ENCODE results near the gene PDE9A.

PDE9A gene

GRCh38 chr21:42780617-42781016 lies 127.2 kb downstream of the PDE9A start:
- TF ChIP-seq TCF12 (IDR thresholded peaks at IDR 0.05; ENCODE audit: low read depth) (no peak), EP300 (IDR thresholded peaks at IDR 0.05; ENCODE audit: borderline replicate concordance) (no peak), CEBPB (IDR thresholded peaks at IDR 0.05) (no peak), NFIC (IDR thresholded peaks at IDR 0.05) (no peak), RAD21 (IDR thresholded peaks at IDR 0.05; ENCODE audit: low read depth) (no peak), EGR1 (IDR thresholded peaks at IDR 0.05) (no peak), TEAD4 (IDR thresholded peaks at IDR 0.05) (no peak), USF1 (IDR thresholded peaks at IDR 0.05) (no peak), YY1 (IDR thresholded peaks at IDR 0.05; ENCODE audit: low read depth) (no peak)

- TF ChIP-seq FOXM1 (IDR thresholded peaks at IDR 0.05; ENCODE audit: borderline replicate concordance, low read depth) (no peak), TCF12 (IDR thresholded peaks at IDR 0.05; ENCODE audit: low read depth) (no peak), CREB1 (IDR thresholded peaks at IDR 0.05; ENCODE audit: low read depth) (no peak), MAX (IDR thresholded peaks at IDR 0.05) (no peak), RAD21 (IDR thresholded peaks at IDR 0.05; ENCODE audit: low read depth) (no peak), REST (IDR thresholded peaks at IDR 0.05; ENCODE audit: low read depth) (no peak), EP300 (IDR thresholded peaks at IDR 0.05; ENCODE audit: borderline replicate concordance) (no peak), EGR1 (IDR thresholded peaks at IDR 0.05) (no peak), YY1 (IDR thresholded peaks at IDR 0.05; ENCODE audit: low read depth) (no peak), TAF1 (IDR thresholded peaks at IDR 0.05; ENCODE audit: low read depth) (no peak), ZBTB7A (IDR thresholded peaks at IDR 0.05; ENCODE audit: low read depth) (no peak), NFIC (IDR thresholded peaks at IDR 0.05) (no peak), CEBPB (IDR thresholded peaks at IDR 0.05) (no peak), TEAD4 (IDR thresholded peaks at IDR 0.05) (no peak), USF1 (IDR thresholded peaks at IDR 0.05) (no peak)
These were observed 127.9 kb downstream of the PDE9A start for GRCh38 chr21:42781150-42781970.

GRCh38 chr21:42781971-42782722 lies 128.7 kb downstream of the PDE9A start:
- TF ChIP-seq RAD21 (IDR thresholded peaks at IDR 0.05; ENCODE audit: low read depth) (no peak), NFIC (IDR thresholded peaks at IDR 0.05) (no peak)

GRCh38 chr21:42782723-42783242 lies 129.4 kb downstream of the PDE9A start:
- TF ChIP-seq TAF1 (IDR thresholded peaks at IDR 0.05; ENCODE audit: low read depth) (no peak), REST (IDR thresholded peaks at IDR 0.05; ENCODE audit: low read depth) (no peak), CREB1 (IDR thresholded peaks at IDR 0.05; ENCODE audit: low read depth) (no peak), EGR1 (IDR thresholded peaks at IDR 0.05) (no peak), USF1 (IDR thresholded peaks at IDR 0.05) (no peak), CEBPB (IDR thresholded peaks at IDR 0.05) (no peak), YY1 (IDR thresholded peaks at IDR 0.05; ENCODE audit: low read depth) (no peak)

GRCh38 chr21:42784276-42784675 lies 130.9 kb downstream of the PDE9A start:
- TF ChIP-seq TAF1 (IDR thresholded peaks at IDR 0.05; ENCODE audit: low read depth) (no peak), EP300 (IDR thresholded peaks at IDR 0.05; ENCODE audit: borderline replicate concordance) (no peak), CEBPB (IDR thresholded peaks at IDR 0.05) (no peak), MAX (IDR thresholded peaks at IDR 0.05) (no peak), FOXM1 (IDR thresholded peaks at IDR 0.05; ENCODE audit: borderline replicate concordance, low read depth) (no peak), EGR1 (IDR thresholded peaks at IDR 0.05) (no peak), RAD21 (IDR thresholded peaks at IDR 0.05; ENCODE audit: low read depth) (no peak), CREB1 (IDR thresholded peaks at IDR 0.05; ENCODE audit: low read depth) (no peak), REST (IDR thresholded peaks at IDR 0.05; ENCODE audit: low read depth) (no peak), NFIC (IDR thresholded peaks at IDR 0.05) (no peak), TCF12 (IDR thresholded peaks at IDR 0.05; ENCODE audit: low read depth) (no peak), YY1 (IDR thresholded peaks at IDR 0.05; ENCODE audit: low read depth) (no peak), TEAD4 (IDR thresholded peaks at IDR 0.05) (no peak), ZBTB7A (IDR thresholded peaks at IDR 0.05; ENCODE audit: low read depth) (no peak), USF1 (IDR thresholded peaks at IDR 0.05) (no peak)

Measured in Ishikawa (cell line).